GM10248 (cell line): ENCODE results near the gene LCN12.

ENCODE experiments used
- CTCF ChIA-PET: fragments of 300-600 bp; sonication (Branson Sonifier 250); formaldehyde crosslinking; extraction: SDS; loops from one replicate; lab custom pipeline; 2021; ENCODE audit warnings: antibody characterized with exemption; lab: Yijun Ruan, JAX
- POLR2A ChIA-PET: fragments of 350-650 bp; sonication (Branson Sonifier 250); formaldehyde crosslinking; extraction: SDS; loops from one replicate; lab custom pipeline; 2020; ENCODE audit warnings: antibody characterized with exemption; lab: Yijun Ruan, JAX
- DNase-seq: peaks from one replicate; pipeline ENCODE4 v3.0.0; 2012; ENCODE audit errors: extremely low spot score
- TF ChIP-seq, protein P1 (sequence below): IDR thresholded peaks from 2 replicates; pipeline ENCODE4 v1.5.1; 2012; ENCODE audit warnings: mild to moderate bottlenecking, low read depth; ENCODE audit errors: extremely low read depth, missing control alignments, control extremely low read depth

LCN12 gene, protein sequence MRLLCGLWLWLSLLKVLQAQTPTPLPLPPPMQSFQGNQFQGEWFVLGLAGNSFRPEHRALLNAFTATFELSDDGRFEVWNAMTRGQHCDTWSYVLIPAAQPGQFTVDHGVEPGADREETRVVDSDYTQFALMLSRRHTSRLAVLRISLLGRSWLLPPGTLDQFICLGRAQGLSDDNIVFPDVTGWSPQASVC

DNA sequence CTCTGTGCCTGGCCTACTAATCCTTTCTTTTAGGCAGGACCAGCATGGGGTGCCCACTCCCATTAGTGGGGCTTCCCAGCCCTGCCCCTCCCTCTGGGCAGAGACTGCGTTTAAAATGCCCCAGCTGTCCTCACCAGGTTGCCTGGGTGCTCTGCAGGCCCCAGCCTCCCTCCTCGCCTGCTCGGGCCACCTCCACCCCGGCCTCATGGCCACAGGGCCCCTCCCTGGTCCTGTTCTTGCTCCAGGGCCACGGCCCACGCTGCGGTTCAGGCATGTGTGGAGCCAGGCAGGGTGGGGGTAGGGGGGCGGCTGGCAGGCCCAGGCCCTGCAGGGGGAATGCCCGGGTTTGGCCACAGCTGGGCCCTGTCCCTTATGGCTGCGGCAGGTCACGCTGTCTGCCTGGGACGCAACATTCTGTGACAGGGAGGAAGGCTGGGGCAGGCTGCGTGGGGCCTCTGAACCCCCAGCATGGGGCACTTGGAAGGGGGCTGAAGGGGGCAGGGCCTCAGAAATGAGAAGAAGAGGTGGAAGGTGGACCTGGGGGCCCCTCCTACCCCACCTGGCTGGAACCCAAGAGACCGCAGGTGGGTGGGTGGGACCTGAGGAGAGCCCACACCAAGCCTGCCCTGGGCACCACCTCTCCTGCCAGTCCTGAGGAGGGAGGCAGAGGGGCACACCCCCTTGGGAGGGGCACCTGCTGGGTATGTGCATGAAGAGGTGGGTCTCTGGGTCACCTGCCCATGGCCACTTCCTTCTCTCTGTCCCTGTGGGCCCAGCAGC lies at the start of gene LCN12:
Gene LCN12, plus strand, starts transcription at position 733 of the 780 bp plus-strand sequence. CDS start 55 bp downstream, outside the sequence.
- ChIA-PET CTCF (interaction anchor here (2.5 kb wide), 1 partner anchor 78 kb away, joined by 9 read pairs; no protein-coding TSS in a partner anchor), POLR2A (no interaction called here)
- no peak for DNase-seq
- TF ChIP-seq, protein P1, sequence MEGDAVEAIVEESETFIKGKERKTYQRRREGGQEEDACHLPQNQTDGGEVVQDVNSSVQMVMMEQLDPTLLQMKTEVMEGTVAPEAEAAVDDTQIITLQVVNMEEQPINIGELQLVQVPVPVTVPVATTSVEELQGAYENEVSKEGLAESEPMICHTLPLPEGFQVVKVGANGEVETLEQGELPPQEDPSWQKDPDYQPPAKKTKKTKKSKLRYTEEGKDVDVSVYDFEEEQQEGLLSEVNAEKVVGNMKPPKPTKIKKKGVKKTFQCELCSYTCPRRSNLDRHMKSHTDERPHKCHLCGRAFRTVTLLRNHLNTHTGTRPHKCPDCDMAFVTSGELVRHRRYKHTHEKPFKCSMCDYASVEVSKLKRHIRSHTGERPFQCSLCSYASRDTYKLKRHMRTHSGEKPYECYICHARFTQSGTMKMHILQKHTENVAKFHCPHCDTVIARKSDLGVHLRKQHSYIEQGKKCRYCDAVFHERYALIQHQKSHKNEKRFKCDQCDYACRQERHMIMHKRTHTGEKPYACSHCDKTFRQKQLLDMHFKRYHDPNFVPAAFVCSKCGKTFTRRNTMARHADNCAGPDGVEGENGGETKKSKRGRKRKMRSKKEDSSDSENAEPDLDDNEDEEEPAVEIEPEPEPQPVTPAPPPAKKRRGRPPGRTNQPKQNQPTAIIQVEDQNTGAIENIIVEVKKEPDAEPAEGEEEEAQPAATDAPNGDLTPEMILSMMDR = no peak

DNA sequence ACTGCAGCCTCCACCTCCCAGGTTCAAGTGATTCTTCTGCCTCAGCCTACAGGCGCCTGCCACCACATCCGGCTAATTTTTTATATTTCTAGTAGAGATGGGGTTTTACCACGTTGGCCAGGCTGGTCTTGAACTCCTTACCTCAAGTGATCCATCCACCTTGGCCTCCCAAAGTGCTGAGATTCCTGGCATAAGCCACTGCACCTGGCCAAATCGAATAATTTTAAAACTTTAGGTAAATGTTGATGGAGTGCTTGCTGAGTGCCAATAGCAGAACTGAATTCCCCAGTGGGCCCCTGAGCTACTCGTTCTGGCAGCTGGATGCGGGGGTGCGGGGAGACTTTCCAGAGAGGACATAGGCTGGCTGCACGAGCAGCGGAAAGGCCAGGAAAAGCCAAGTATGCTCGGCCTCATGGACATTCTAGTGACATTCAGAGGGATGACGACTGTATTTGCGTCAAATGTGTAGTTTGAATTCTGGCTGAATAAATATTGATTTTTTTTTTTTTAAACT lies 49.0 kb upstream of the LCN12 start:
- TF ChIP-seq, protein P1 = no peak
- no peak for DNase-seq
- CTCF ChIA-PET = interaction anchor here (1.4 to 3.9 kb wide), 4 partner anchors 10 to 61 kb away, joined by 3 to 10 read pairs (median 6); partner anchors contain the start of gene AJM1
- POLR2A ChIA-PET = interaction anchor here (0.7 to 1.6 kb wide), 3 partner anchors 17 to 42 kb away, joined by 3 to 8 read pairs (median 3); partner anchors contain the start of gene TRAF2

DNA sequence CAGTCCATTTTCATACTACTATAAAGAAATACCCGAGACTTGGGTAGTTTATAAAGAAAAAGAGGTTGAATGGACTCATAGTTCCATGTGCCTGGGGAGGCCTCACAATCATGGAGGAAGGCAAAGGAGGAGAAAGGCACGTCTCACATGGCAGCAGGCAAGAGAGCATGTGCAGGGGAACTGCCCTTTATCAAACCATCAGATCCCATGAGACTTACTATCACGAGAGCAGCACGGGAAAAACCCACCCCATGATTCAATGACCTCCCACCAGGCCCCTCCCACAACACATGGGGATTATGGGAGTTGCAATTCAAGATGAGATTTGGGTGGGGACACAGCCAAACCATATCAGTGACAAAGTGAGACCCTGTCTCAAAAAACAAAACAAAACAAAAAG lies 45.8 kb upstream of the LCN12 start:
- CTCF ChIA-PET = interaction anchor here (1.4 to 3.9 kb wide), 2 partner anchors 64 to 162 kb away, joined by 4 to 10 read pairs; partner anchors contain the start of gene AJM1
- POLR2A ChIA-PET = no interaction called here
- TF ChIP-seq, protein P1 = no peak
- no peak for DNase-seq

DNA sequence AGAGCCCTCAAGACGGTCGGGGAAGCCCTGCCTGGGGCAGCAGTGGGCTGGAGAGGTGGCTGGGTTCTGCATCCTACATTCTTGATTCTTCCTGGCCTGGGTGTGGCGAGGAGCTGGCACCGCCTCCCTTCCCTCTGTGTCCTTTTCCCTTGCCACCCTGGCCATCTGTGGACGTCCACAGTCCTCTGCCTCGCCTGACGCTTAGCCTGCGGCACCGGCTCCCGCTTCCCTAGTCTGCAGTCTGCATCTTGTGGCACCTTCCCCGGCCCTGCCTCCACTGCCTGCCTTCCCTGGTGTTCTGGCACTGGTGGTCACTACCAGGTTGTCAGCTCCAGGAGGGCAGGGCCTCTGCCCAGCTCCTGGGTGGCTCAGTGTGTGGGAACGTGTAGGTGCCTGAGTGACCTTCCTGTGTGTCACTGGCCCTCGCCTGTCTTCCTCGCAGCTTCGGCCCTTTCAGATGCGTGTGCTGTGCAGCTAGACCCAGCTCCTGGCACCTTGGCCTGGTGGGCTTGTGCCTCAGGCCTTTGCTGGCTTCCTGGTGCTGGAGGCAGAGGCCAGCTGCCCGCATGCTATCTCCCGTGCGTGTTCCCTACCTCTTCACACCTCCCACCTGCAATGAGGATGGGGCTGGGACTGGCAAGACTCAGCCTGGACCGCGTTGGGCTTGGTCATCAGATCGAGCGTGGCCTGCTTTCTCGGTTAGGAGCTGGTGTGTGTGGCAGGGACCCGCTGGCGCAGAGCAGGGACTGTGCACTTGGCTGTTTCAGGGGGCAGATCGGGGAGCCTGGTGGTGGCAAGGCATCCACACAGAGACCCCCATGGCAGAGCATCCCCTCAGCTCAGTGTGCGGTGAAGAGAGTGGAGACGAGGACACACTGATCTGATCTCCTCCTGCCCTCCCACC lies 44.8 kb upstream of the LCN12 start:
- ChIA-PET POLR2A (no interaction called here), CTCF (interaction anchor here (0.9 to 1.4 kb wide), 5 partner anchors 8 to 122 kb away, joined by 3 to 5 read pairs (median 3); partner anchors contain the start of gene AJM1)
- no peak for DNase-seq
- TF ChIP-seq, protein P1 = no peak

DNA sequence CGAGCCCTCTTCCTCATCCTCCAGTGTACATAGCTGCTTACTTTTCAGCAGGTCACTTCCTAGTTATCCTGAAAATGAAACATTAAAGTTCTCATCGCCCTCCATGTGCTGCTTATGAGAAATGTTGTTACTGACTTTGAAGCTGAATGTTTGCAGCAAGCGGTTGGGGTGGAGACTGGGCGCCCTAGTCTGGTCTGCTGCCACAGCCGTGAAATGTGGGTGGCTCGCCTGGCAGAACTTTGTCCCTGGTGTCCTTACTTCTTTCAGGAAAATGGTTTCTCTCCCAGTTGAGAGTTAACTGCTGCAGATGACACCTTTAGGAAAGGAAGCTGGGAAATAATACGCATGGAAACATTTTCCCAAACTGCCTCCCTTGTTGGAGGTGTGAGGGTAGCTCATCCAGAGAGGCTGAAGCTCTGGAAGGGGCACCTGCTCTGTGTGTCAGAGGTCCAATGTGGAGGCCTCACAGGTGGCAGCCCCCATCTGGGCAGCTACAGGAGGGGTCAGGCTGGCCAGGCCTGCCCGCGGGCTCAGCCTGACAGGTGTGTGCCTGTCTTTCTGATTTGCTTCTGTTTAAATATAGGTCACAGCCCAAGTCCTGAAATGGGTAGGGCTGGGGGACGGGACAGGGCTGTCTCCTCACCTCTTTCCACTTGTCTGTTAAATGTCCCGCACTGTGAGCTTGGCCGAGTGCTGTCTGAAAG lies 41.7 kb upstream of the LCN12 start:
- CTCF ChIA-PET = interaction anchor here (1.0 kb wide), 2 partner anchors 10 to 38 kb away, joined by 3 read pairs; no protein-coding TSS in a partner anchor
- no peak for DNase-seq
- TF ChIP-seq, protein P1 = no peak
- POLR2A ChIA-PET = no interaction called here
